Measurements from ENCODE around the gene DYNC1LI2.

DYNC1LI2 gene

GRCh38 chr16:66790130-66790733 lies 38.8 kb upstream of the DYNC1LI2 start:
- H3K4me2 ChIP-seq (ENCODE audit: low read depth, low read length): no peak overlapping the region
- H3K9me2 ChIP-seq (replicated peaks; ENCODE audit: insufficient read depth, low read length): no peaks in the 10 kb centered on the region
- no peak overlapping the region for H3K27ac ChIP-seq (ENCODE audit: low read length)
- no peaks in the 10 kb centered on the region for H3K36me3 ChIP-seq (replicated peaks; ENCODE audit: insufficient read depth, low read length)
- TF ChIP-seq EZH2 (optimal IDR thresholded peaks at IDR 0.05; ENCODE audit: low read depth, low read length): no peak
- TF ChIP-seq EZH2phosphoT487 (IDR thresholded peaks at IDR 0.05; ENCODE audit: low read length): no peak
- no peak for TF ChIP-seq CTCF (IDR thresholded peaks at IDR 0.05; ENCODE audit: low read length)
- no peaks in the 10 kb centered on the region for H3K4me1 ChIP-seq (ENCODE audit: low read length)
- H2AFZ ChIP-seq (ENCODE audit: low read length): no peak overlapping the region
- DNase-seq: no peak
- no peaks in the 10 kb centered on the region for H3F3A ChIP-seq (ENCODE audit: insufficient read depth, low read length)
- no peaks in the 10 kb centered on the region for H3K27me3 ChIP-seq (replicated peaks; ENCODE audit: insufficient read depth, low read length)
- no peaks in the 10 kb centered on the region for H3K9me3 ChIP-seq (replicated peaks; ENCODE audit: insufficient read depth, low read length)
- no peak overlapping the region for H3K4me3 ChIP-seq (ENCODE audit: low read length)
- H3K9ac ChIP-seq (ENCODE audit: low read length): no peak overlapping the region
- H3K79me2 ChIP-seq (ENCODE audit: low read length): no peaks in the 10 kb centered on the region
- no peaks in the 10 kb centered on the region for H4K20me1 ChIP-seq (ENCODE audit: insufficient read depth, low read length)

GRCh38 chr16:66787427-66787826 lies 36.0 kb upstream of the DYNC1LI2 start:
- H3K4me1 ChIP-seq (ENCODE audit: low read length): no peaks in the 10 kb centered on the region
- H3K27ac ChIP-seq (ENCODE audit: low read length): no peak overlapping the region
- H3K9ac ChIP-seq (ENCODE audit: low read length): no peak overlapping the region
- H3K9me3 ChIP-seq (replicated peaks; ENCODE audit: insufficient read depth, low read length): no peaks in the 10 kb centered on the region
- H4K20me1 ChIP-seq (ENCODE audit: insufficient read depth, low read length): no peaks in the 10 kb centered on the region
- H3F3A ChIP-seq (ENCODE audit: insufficient read depth, low read length): no peaks in the 10 kb centered on the region
- no peak overlapping the region for H2AFZ ChIP-seq (ENCODE audit: low read length)
- H3K27me3 ChIP-seq (replicated peaks; ENCODE audit: insufficient read depth, low read length): no peaks in the 10 kb centered on the region
- no peak for DNase-seq
- no peak for TF ChIP-seq CTCF (IDR thresholded peaks at IDR 0.05; ENCODE audit: low read length)
- no peak for TF ChIP-seq EZH2 (optimal IDR thresholded peaks at IDR 0.05; ENCODE audit: low read depth, low read length)
- TF ChIP-seq EZH2phosphoT487 (IDR thresholded peaks at IDR 0.05; ENCODE audit: low read length): no peak
- no peak overlapping the region for H3K4me2 ChIP-seq (ENCODE audit: low read depth, low read length)
- no peak overlapping the region for H3K4me3 ChIP-seq (ENCODE audit: low read length)
- H3K79me2 ChIP-seq (ENCODE audit: low read length): no peaks in the 10 kb centered on the region
- no peaks in the 10 kb centered on the region for H3K36me3 ChIP-seq (replicated peaks; ENCODE audit: insufficient read depth, low read length)
- H3K9me2 ChIP-seq (replicated peaks; ENCODE audit: insufficient read depth, low read length): no peaks in the 10 kb centered on the region

GRCh38 chr16:66786551-66786950 lies 35.1 kb upstream of the DYNC1LI2 start:
- Histone ChIP-seq H3K79me2 (ENCODE audit: low read length) (no peaks in the 10 kb centered on the region), H3K36me3 (replicated peaks; ENCODE audit: insufficient read depth, low read length) (no peaks in the 10 kb centered on the region), H3K9me2 (replicated peaks; ENCODE audit: insufficient read depth, low read length) (no peaks in the 10 kb centered on the region), H3K27me3 (replicated peaks; ENCODE audit: insufficient read depth, low read length) (no peaks in the 10 kb centered on the region), H2AFZ (ENCODE audit: low read length) (no peak overlapping the region), H3K9ac (ENCODE audit: low read length) (no peak overlapping the region), H3F3A (ENCODE audit: insufficient read depth, low read length) (no peaks in the 10 kb centered on the region), H4K20me1 (ENCODE audit: insufficient read depth, low read length) (no peaks in the 10 kb centered on the region), H3K4me1 (ENCODE audit: low read length) (no peaks in the 10 kb centered on the region), H3K9me3 (replicated peaks; ENCODE audit: insufficient read depth, low read length) (no peaks in the 10 kb centered on the region), H3K27ac (ENCODE audit: low read length) (no peak overlapping the region), H3K4me3 (ENCODE audit: low read length) (no peak overlapping the region), H3K4me2 (ENCODE audit: low read depth, low read length) (no peak overlapping the region)
- DNase-seq: no peak
- TF ChIP-seq EZH2 (optimal IDR thresholded peaks at IDR 0.05; ENCODE audit: low read depth, low read length) (no peak), EZH2phosphoT487 (IDR thresholded peaks at IDR 0.05; ENCODE audit: low read length) (no peak), CTCF (IDR thresholded peaks at IDR 0.05; ENCODE audit: low read length) (no peak)

All from MM.1S (cell line).